ENCODE measurements around the gene CTBS.
"Not testable (repeated sequence)": the region's sequence is repeated elsewhere in the genome, so short reads cannot be mapped to it uniquely, and the experiment has no call there.

Gene CTBS, protein sequence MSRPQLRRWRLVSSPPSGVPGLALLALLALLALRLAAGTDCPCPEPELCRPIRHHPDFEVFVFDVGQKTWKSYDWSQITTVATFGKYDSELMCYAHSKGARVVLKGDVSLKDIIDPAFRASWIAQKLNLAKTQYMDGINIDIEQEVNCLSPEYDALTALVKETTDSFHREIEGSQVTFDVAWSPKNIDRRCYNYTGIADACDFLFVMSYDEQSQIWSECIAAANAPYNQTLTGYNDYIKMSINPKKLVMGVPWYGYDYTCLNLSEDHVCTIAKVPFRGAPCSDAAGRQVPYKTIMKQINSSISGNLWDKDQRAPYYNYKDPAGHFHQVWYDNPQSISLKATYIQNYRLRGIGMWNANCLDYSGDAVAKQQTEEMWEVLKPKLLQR

DNA sequence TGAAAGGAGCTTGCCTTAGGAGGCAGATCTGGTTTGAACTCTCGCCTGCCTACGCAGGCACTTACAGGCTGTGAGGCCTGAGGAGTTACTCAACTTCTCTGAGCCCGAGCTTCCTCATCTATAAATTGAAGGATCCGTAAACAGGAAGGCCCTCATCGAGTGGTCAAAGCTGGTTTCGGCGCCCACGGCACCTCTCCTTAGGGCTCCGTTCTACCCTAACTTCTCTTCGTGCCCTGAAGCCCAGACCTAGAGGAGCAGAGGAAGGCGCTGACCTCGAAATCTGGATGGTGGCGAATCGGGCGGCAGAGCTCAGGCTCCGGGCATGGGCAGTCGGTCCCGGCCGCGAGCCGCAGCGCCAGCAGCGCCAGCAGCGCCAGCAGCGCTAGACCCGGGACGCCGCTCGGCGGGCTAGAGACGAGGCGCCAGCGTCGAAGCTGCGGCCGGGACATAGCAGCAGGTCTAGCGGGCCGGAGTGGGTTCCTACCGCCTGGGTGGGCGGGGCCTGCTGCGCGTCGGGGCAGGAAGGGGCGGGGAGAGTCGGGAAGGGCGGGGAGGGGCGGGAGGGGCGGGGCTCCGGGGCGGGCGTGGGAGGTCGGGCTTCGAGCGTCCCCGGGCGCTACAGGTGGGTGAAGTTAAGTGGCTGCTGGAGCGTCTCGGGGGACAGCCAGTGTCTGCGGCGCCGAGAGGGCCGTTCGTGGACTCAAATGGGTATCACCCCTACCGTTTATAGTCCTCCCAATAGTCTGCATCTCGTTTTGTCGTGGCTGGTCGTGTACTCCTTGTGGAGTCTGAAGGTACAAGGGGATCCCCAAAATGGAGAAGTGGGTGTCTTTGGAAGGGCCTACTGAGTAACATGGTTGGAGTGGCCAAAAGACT is at the start of gene CTBS:
CTBS (minus strand) TSS at position 474 of the 876 bp plus-strand sequence; CDS start at position 449, 25 bp downstream.
- DNase-seq (ENCODE audit: low read depth): peak; percentile 61

DNA sequence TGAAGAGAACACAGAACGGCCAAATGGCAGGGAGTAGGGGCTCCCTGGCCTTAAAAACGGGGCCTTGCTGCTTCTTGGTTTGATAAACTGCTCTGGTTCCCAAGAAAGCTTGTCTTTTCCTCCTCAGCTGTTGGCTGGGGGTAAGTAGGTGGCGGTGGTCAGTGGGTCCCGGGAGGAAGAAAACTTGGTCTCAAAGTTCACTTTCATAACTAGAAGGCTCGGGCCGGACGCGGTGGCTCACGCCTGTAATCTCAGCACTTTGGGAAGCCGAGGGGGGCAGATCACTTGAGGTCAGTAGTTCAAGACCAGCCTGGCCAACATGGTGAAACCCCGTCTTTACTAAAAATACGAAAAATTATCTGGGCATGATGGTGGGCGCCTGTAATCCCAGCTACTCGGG is 47.3 kb upstream of the CTBS start:
- no peak for DNase-seq (ENCODE audit: low read depth)

- peak; percentile 53 for DNase-seq (ENCODE audit: low read depth)
Measured at GRCh38 chr1:84620720-84621313, 46.6 kb upstream of the CTBS start.

GRCh38 chr1:84619383-84620102 is 45.3 kb upstream of the CTBS start:
- DNase-seq (ENCODE audit: low read depth): peak; percentile 44

DNA sequence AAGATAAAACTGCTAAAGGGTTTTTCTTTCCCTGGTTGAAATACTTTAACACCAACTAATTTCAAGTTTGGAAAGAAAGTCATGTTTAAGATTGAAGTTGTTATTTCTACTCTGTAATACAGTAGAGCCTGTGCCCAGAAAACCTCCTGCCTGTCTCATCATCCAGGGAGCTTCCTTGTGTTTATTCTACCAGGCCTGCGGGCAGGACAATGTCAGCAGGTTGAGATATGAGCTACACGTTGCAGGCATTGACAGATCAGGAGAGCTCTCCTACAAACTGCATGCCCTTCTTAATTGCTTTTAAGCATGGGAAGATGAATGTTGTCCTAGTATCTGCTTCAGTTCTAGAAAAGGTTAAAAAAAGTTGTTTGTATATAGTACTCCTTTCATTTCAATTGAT is 43.1 kb upstream of the CTBS start:
- no peak for DNase-seq (ENCODE audit: low read depth)

- DNase-seq (ENCODE audit: low read depth): no peak
Measured at GRCh38 chr1:84615790-84616189, 41.5 kb upstream of the CTBS start.

DNA sequence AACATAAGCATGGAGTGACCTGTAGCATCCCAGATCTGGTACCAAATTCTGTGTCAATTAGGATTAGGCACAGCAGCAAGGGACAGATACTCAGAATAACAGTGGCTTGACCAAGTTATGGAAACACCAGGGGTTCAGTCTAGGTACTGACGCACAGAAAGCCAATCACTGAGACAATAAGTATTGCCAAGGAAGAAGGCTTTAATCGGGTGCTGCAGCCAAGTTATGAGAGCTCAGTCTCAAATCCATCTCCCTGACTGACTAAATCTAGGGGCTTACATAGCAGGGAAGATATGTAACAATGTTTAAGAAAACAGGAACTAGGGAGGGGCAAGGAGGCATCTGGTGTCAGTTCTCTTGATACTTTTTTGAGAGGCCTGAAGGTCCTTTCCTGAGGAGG is 39.6 kb upstream of the CTBS start:
- no peak for DNase-seq (ENCODE audit: low read depth)

GRCh38 chr1:84613026-84613425 is 38.8 kb upstream of the CTBS start:
- no peak for DNase-seq (ENCODE audit: low read depth)

DNA sequence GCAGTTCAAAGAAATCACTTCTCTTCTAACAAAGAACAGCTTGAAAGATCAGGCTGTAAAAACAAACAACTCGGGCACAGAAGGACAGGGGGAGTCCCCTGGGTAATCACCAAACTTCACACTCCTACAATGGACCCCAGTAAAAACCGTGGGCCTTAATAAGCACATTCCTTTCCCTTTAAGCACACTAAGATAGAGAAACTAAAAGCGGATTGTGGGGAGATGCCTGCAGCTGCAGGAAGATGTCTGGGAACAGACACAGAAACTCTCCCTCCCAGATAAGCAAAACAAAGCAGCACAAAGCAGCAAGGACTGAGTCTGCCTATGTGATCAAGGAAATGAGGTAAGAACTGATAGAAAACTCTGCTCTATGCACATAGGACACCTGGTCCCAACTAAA is 37.6 kb upstream of the CTBS start:
- DNase-seq (ENCODE audit: low read depth): no peak

GRCh38 chr1:84611091-84611490 is 36.9 kb upstream of the CTBS start:
- DNase-seq (ENCODE audit: low read depth): no peak

GRCh38 chr1:84606977-84607376 is 32.7 kb upstream of the CTBS start:
- DNase-seq (ENCODE audit: low read depth): no peak

- no peak for DNase-seq (ENCODE audit: low read depth)
Measured at GRCh38 chr1:84605157-84605556, 30.9 kb upstream of the CTBS start.

DNA sequence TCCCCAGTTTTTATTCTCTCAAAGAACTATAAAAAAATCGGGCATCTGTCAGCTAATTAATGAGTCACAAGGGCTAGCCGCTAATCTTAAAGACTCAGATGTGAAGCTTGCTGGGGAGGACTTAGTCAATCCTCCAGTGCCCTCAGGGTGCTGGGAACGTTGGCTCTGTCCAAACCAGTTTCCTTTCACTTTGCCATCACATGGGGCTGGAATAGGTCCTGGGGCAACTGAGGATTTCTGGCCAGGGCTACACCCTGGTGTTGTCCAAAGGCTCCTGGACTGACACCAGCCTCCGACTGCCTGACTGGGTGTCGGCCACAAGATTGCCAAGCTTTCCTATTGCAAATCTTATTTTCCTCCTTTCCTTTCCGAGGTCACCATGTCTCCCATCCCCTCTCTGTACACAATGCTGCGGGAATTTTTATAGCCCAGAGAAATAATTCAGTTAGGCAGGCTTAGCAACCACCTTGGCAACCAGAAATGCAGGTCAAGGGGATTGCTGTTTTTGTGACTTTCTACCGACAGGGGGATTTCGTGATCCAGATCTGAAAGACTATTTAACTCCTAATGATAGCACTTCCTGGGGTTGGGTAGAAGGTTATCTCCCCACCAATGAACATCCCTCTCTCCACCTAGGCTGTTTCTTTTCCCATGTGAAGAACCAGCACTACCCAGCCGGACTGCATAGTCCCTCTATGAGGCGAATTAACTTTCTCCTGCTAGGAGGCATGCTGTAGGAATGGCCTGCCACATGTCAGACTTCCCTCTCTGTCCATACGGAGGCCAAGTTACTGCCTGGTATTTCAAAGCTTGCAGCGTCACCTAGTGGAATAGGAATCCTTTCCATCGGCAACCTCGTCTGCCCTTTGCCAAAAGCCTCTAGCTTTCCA is 29.9 kb upstream of the CTBS start:
- no peak for DNase-seq (ENCODE audit: low read depth)

DNA sequence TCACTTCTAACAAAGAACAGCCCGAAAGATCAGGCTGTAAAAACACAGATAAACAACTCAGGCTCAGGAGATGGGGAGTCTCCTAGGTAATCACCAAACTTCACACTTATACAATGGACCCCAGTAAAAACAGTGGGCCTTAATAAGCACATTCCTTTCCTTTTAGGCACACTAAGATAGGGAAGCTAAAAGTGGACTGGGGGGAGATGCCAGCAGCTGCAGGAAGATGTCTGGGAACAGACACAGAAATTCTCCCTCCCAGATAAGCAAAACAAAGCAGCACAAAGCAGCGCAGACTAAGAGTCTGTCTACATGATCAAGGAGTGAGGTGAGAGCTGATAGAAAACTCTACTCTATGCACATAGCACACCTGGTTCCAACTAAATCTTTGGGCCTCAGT is 29.0 kb upstream of the CTBS start:
- DNase-seq (ENCODE audit: low read depth): no peak

- DNase-seq (ENCODE audit: low read depth): no peak
Measured at GRCh38 chr1:84600796-84601195, 26.6 kb upstream of the CTBS start.

GRCh38 chr1:84598846-84599741 is 24.9 kb upstream of the CTBS start:
- DNase-seq (ENCODE audit: low read depth): no peak

DNA sequence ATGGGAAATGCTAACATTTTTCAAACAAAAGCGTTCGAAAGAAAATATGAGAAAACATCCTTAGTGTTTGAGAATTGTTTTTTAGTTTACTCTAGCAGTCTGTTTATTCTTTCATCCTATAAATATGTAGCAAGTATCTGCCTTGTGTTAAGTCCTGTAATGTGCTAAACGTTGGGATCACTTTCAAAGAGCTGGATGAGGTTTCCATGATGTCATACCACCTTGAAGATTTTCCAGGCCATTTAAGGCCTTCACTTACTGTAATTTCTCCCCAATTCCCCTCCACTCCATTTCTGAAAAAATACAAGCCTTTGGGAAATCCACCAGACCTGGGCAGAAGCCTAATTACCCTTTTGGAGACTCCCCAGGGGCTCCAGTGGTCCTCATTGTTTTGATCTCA is 24.2 kb upstream of the CTBS start:
- no peak for DNase-seq (ENCODE audit: low read depth)

GRCh38 chr1:84597011-84597410 is 22.8 kb upstream of the CTBS start:
- no peak for DNase-seq (ENCODE audit: low read depth)

DNA sequence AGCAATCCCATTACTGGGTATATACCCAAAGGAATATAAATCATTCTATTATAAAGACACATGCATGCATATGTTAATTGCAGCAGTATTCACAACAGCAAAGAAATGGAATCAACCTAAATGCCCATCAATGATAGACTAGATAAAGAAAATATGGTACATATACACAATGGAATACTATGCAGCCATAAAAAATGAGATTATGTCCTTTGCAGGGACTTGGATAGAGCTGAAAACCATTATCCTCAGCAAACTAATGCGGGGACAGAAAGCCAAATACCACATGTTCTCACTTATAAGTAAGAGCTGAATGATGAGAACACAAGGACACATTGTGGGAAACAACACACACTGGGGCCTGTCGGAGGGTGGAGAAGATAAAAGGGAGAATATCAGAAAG is 20.7 kb upstream of the CTBS start:
- DNase-seq (ENCODE audit: low read depth): not testable (repeated sequence)

DNA sequence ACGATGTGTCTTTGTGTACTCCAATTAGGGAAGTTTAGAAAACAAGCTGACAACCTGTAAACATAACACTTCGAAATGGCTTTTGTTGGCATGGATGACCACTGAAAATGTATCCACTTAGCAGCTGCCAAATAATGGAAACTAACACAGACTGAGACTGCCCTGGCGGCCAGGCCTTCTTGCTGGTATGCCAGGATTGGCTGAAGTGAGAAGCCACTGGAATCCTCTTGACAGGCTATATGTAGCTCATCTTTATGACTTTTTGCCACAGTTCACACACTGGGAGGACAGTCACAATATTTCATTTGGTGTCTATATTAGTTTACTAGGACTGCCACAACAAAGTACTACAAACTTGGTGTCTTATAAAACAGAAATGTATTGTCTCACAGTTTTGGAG is 12.9 kb upstream of the CTBS start:
- no peak for DNase-seq (ENCODE audit: low read depth)
